A375 (cell line): ENCODE results near the gene PRKAR2B. TPM values are rescaled to one million over a fixed set of nuclear protein-coding genes. Genes with fewer than 3 reads are reported as not detected.

Experiments used
- total RNA-seq: library from RNA; depleted of rRNA; stranded (reverse); fragments of >200 nt; shearing (Covaris generic); gene quantifications from 2 replicates; pipeline ENCODE4 v1.2.3, GENCODE V29; 2014; rRNA removed

Gene PRKAR2B
- 8.6 and 9.7 TPM in 2 replicates for total RNA-seq

DNA sequence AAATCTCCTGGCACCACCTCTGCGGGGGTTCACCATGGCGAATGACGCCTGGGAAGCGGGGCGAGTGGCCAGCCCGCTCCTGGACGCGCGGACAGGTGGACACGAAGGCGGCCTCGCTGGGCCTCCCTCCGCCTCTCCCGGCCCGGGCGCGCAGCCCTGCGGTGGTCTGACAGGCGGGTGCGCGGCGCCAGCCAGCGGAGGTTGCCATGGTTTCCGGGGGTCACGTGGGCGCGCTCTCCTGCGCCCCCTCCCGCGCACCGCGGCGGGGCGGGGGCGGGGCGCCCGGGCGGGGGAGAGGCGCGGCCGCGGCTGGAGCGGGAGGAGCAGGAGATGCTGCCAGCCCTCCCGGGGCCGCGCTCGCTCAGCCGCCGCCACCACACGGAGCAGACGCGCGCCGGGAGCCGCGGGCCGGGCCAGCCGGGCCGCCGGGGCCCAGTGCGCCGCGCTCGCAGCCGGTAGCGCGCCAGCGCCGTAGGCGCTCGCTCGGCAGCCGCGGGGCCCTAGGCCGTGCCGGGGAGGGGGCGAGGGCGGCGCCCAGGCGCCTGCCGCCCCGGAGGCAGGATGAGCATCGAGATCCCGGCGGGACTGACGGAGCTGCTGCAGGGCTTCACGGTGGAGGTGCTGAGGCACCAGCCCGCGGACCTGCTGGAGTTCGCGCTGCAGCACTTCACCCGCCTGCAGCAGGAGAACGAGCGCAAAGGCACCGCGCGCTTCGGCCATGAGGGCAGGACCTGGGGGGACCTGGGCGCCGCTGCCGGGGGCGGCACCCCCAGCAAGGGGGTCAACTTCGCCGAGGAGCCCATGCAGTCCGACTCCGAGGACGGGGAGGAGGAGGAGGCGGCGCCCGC is at the start of gene PRKAR2B:
PRKAR2B (plus strand) TSS at position 359 of the 848 bp plus-strand sequence; CDS start at position 562, 203 bp downstream.

DNA sequence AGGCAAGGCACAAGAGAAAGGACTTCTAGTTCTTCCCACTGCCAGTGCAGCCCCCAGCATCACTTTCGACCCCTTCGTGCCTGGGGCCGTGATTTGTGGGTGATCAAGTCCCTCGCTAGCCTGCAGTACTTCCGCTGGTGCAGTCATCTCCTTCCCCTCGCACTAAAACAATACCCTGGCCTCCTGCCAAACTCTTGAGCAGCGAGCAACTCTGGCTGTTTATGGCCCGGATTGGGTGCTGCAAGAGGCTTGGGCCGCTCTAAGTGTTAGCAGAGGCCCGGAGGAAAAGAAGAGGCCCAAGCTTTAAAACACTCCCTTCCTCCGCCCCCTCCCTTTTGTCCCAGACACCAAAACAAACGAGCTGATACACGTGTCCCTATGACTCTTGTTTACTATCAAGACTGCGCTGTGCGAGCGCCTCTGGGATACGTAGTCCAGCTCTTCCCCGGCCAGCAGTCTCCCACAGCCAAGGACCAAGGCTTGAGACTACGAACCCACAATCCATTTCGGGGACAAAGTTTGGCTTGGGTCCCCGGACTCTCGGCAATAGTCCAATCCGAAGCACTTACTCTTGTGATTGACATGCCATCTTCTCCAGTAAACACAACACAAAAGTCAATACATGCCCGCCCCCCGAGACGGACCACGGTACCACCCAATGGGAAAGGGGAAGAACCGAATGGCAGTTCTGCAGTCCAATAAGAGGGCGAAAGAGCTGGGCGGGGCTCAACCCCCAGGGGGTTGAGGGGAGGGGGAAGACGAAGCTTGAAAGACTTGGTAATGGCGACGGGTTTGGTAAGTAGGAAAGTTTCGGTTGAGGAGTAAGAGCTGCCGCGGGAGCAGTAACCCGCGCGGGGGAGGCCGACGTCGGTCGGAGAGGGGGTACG is 124.0 kb downstream of the PRKAR2B start, which contains the start of gene HBP1:
HBP1 (plus strand) TSS at position 771 of the 887 bp plus-strand sequence. CDS start 10,891 bp downstream, outside the sequence.

Other genes starting within 250 kb of the PRKAR2B start
- 0.30 TPM in 1 of 2 replicates, not detected in the other for gene PIK3CG, start 179.4 kb upstream of the PRKAR2B start, total RNA-seq
- 32.4 and 36.3 TPM in 2 replicates for gene HBP1, start 124.3 kb downstream of the PRKAR2B start, total RNA-seq